GM12864 (cell line): Measurements from ENCODE around the gene NOL4L.

ENCODE experiments used
- DNase-seq: peaks from one replicate; pipeline ENCODE4 v3.0.0-alpha.2; 2011; ENCODE audit warnings: low read depth
- H3K4me3 ChIP-seq: 2 replicates; pipeline ENCODE4 v1.5.1; 2011; ENCODE audit warnings: mild to moderate bottlenecking, low read depth, low read length, control low read depth
- CTCF ChIP-seq: IDR thresholded peaks from 2 replicates; pipeline ENCODE4 v1.5.1; 2011; ENCODE audit warnings: low read depth, mild to moderate bottlenecking, moderate library complexity, low read length, control low read depth, inconsistent platforms; ENCODE audit errors: missing control alignments

Gene NOL4L

GRCh38 chr20:32585586-32586127 is 524 bp upstream of the NOL4L start:
- no peak for DNase-seq
- no peak for TF ChIP-seq CTCF
- H3K4me3 ChIP-seq = peak overlapping the region; percentile 27

DNA sequence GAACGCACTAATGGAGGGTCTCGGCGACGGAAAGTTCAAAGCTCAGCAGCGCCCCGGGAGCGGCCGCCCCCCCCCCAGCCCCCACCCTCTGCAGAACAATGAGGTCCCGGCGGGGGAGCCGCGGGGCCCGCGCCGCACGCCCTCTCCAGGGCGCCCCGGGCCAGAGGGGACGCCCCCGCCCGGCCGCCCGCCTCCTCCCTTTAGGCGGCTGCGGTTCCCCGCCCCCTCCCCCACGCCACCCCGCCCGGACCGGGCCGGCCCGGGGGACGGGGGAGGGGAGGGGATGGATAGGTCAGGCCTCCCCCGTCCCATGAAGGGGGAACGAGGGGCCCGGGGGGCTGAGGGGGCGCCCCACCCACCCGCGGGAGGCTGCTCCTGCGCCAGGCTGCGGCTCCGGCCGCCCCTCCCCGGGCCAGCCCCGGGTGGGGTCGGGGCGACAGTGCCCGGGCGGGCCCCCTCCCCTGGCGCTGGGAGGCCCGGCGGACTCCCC is 1.5 kb downstream of the NOL4L start:
- peak overlapping the region; percentile 68; the same call in 1 of the 2 replicates for H3K4me3 ChIP-seq
- no peak for TF ChIP-seq CTCF
- DNase-seq = no peak

DNA sequence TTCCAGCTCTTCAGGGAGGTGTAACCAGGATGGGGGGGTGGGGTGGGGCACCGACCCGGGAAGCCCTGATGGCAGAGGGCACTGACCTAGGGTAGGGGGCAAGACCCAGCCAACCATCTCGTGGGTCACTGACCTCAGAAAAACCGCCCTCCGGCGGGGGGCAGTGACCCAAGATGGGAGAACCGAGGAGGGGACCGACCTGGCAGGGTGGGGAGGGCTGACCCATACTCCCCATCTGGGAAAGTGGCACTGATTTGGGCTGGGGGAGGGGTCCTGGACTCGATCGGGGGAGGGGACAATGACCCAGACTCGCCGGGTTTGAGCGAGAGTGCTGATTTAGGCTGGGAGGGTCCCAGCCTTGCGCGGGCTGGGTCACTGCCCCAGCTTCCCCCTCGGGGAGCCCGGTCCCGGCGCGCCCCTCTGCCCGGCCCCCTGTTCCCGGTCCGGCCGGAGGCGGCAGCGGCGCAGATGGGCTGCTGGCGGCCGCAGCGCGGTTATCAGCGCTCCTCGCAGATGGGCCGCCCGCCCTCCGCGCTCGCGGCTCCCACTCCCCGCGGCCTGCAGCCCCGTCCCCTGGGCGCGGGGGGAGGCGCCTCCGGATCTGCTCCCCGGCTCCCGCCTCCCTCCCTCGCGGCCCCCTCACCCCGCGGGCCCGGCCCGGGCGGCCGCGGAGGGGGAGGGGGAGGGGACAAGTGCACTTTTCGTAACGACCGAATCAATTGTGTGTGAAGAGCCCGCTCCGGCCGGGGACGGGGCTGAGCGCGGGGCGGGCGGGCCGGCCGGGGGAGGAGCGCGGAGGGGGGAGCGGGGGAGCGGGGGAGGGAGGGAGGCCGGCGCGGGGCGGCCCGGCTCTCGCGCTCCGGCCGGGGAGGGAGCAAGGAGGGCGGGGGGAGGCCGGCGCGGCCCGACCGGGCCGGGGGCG is 2.2 kb downstream of the NOL4L start:
- peak overlapping the region; percentile 14; the same call in 1 of the 2 replicates for H3K4me3 ChIP-seq
- TF ChIP-seq CTCF = no peak
- no peak for DNase-seq

GRCh38 chr20:32581839-32582658 is 3.1 kb downstream of the NOL4L start:
- no peak for DNase-seq
- no peak overlapping the region for H3K4me3 ChIP-seq
- TF ChIP-seq CTCF = no peak

- no peak for DNase-seq
- no peak for TF ChIP-seq CTCF
These were observed 3.9 kb downstream of the NOL4L start for GRCh38 chr20:32580970-32581838.

More at GRCh38 chr20:32580970-32581838, 3.9 kb downstream of the NOL4L start:
- no peak overlapping the region for H3K4me3 ChIP-seq
